Measurements from ENCODE around the gene IGSF1.

Gene IGSF1, protein sequence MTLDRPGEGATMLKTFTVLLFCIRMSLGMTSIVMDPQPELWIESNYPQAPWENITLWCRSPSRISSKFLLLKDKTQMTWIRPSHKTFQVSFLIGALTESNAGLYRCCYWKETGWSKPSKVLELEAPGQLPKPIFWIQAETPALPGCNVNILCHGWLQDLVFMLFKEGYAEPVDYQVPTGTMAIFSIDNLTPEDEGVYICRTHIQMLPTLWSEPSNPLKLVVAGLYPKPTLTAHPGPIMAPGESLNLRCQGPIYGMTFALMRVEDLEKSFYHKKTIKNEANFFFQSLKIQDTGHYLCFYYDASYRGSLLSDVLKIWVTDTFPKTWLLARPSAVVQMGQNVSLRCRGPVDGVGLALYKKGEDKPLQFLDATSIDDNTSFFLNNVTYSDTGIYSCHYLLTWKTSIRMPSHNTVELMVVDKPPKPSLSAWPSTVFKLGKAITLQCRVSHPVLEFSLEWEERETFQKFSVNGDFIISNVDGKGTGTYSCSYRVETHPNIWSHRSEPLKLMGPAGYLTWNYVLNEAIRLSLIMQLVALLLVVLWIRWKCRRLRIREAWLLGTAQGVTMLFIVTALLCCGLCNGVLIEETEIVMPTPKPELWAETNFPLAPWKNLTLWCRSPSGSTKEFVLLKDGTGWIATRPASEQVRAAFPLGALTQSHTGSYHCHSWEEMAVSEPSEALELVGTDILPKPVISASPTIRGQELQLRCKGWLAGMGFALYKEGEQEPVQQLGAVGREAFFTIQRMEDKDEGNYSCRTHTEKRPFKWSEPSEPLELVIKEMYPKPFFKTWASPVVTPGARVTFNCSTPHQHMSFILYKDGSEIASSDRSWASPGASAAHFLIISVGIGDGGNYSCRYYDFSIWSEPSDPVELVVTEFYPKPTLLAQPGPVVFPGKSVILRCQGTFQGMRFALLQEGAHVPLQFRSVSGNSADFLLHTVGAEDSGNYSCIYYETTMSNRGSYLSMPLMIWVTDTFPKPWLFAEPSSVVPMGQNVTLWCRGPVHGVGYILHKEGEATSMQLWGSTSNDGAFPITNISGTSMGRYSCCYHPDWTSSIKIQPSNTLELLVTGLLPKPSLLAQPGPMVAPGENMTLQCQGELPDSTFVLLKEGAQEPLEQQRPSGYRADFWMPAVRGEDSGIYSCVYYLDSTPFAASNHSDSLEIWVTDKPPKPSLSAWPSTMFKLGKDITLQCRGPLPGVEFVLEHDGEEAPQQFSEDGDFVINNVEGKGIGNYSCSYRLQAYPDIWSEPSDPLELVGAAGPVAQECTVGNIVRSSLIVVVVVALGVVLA (N-terminal part only)

DNA sequence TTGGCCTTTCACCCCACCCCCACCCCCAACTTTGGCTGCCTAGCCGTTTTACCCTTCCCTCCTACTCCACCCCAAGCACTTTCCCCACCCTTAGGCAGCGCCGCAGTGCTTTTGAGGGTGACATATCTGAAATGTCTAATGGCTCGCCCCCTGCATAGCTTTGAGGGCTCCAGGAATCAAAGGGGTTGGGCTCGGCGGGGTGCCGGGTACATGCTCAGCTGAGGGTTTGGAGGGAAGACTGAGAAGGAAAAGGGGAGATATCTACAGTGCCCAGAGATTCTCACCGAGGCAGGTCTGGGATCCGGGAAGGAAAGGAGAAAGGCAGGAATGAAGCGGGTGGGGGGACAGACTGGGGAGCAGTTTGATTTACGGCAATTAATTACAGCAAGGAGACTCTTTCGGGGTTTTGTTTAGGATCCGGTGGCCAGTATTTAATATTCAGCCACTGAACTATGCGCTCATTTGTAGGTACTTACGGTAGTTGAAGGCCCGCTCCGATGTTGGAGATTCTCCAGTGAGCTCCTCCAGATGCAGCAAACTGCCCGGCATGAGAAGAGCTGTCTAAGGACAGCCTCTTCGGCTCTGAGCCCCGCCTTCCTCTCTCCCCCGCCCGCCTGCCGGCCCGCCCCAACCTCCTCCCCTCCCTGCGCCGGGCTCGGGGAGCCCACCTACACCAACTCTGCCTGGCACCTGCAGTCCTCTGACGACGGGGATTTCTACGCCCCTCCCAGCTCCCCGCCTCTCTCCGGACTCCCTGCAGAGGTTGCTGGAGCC is at the start of gene IGSF1:
IGSF1 (minus strand) TSS at position 569 of the 774 bp plus-strand sequence. CDS start 2,632 bp downstream, outside the sequence.
- DNase-seq: peak in 49 of 58 donors; percentile 0 to 70 (median 26)

DNA sequence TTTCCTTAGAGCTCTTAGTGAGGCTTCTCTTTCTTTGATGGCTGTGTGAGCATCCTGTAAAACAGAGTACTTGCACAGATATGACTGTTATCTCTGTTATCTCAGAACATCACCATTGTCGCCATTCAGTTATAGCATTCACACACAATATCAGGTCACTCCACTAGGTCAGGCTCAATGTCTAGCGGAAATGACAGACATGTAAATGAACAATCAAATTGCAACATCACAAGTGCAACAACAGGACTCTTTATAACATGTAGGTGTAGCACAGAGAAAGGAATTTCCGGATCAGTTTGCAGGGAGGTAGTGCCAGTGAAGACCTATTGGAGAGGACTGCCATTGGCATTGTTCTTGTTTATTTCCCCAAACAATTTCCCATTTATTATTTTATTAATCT is 43.2 kb upstream of the IGSF1 start:
- no peak for DNase-seq

DNA sequence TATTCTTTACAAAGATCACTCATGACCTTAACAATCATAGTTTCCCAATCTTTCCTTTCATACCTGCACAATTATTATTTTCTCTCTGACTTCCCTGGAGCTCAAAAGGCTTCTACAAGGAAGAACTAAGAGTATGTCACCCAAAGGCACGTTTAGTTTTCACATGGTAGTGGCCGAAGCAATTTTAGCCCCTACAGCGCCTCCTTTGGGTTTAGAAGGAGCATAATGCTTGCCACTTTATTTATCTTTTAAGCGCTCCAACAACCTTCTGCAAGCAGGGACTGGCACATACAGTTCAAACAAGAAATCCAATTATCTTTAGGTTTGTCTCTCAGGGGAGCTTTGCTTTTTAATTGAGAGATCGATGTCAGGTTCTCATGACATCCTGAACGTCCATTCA is 42.0 kb upstream of the IGSF1 start:
- no peak for DNase-seq

DNA sequence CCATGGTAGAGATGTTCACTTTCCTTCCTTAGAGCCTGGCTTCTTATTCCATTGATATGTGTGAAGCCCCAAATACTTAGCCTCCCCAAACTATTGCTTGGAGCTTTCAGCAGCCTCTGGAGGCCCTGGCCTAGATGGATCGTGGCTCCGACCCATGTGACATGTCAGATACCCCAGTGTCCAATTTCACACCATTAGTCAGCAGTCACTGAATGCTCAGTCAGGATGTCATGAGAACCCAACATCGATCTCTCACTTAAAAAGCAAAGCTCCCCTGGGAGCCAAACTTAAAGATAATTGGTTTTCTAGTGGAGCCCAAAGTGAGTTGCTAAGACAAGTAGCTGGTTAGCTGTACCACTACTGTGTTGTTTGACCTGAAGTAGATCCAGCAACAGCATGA is 41.6 kb upstream of the IGSF1 start:
- DNase-seq: no peak

DNA sequence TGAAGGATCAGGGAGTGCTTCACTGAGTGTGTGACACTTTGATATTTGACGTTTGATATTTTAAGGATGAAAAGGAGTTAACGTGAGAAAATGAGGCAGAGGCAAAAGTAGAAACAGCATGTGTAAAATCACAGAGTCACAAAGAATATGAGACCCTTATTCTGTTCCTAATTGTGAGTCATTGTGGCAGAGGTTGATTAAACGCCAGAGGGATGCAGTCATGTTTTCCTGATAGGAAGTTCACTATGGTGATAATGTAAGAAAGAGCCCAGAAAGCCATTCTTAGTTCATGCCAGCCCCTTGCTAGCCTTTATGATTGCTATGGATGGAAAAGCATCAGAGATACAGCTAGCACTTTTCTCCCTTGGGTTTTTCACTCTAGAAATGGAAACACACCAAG is 33.5 kb upstream of the IGSF1 start:
- DNase-seq: no peak

DNA sequence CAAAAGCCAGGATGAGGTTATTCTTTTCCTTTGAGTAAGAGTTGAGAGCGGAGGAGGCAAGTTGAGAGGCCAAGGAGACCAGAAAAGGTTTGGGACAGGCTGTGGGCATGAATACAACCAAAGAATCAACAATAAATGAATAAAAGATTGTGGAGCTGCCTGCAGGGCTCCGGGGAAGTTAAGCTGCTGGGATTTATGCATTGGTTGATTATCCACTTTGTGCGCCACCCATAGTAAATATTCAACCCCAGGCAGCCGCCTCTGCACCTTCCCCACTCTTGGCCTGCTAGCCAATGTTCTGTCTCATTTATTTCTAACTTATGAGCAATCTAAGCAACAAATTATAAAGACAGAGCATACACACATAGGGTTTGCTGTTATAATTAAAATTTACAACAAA is 28.2 kb upstream of the IGSF1 start:
- no peak for DNase-seq

DNA sequence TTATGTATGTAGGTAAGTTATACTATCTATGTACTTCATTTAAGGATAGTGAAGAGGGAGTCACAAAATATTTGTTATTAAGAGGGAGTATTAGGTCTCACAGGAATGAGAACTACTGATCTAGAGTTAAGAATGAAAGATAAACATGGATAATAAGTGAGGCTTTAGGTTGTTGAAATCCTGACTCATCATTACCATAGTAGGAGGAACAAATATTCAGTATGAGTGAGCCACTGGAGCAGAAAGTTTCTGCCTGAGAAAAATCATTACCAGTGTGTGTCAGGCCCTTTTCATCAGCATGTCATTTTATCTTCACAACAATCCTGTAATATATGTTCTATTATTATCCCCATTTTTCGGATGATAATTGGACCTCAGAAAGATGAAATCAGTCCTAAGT is 27.2 kb upstream of the IGSF1 start:
- no peak for DNase-seq

DNA sequence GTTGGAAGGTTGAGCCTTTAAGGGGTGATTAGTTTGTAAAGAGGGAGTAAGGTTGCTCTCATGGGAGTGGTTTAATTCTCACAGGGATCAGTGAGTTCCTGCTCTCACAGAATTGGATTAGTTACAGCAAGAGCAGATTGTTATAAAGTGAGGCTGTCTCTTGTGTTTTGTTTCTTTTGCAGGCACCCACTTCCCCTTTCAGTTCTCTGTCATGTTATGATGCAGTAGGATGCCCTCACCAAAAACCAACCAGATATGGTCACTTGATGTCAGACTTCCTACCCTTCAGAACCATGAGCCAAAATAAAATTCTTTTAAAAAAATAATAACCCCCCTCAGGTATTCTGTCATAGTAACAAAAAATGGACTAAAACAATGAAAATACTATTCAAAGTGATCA is 19.9 kb upstream of the IGSF1 start:
- DNase-seq: no peak

DNA sequence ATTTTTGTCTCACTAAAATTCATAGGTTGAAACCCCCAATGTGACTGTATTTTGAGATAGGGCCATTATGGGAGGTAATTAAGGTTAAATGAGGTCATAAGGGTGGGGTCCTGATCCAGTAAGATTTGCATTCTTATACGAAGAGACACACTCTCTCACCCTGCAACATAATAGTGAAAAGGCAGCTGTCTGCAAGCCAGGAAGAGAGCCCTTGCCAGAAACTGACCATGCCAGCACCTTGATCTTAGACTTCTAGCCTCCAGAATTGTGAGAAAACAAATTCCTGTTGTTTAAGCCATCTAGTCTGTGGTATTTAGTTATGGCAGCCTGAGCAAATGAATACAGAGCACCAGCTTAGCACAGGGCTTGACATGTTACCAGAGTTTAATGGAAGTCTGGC is 17.5 kb upstream of the IGSF1 start:
- DNase-seq: no peak

DNA sequence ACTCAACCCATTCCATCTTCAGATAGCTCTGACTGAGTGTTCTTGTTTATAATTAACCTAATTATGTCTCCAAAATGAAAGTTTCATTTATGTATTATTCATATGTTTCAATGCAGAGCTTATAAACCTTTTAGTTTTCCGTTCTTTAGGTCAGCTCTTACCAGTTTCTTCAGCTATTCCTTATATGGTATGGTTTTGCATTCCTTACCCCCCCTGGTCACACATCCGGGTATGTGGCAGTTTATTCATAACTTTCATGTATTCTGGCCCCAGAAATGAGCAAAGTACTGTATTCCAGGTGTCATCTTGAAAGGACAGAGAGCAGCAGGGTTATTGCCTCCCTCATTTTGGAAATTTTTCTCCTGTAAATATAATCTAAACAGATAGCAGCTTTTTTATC is 16.8 kb upstream of the IGSF1 start:
- no peak for DNase-seq

DNA sequence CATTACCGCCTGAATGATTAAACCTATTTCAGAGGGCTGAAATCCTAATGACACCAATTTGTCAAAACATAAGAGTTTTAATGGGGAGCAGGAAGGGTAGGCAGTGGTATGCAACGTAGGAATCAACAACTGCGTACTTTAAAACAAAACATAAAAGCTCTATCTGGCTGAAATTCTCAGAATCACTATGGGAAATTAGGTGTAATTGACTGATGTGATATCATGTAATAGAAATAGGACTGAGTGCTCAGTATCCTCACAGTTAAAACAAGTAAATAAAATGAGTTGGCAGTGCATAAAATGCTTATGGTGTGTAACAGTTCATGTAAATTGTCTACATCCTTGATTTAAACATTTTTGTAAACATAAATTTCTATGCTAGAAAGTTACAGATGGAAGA is 13.6 kb upstream of the IGSF1 start:
- no peak for DNase-seq

DNA sequence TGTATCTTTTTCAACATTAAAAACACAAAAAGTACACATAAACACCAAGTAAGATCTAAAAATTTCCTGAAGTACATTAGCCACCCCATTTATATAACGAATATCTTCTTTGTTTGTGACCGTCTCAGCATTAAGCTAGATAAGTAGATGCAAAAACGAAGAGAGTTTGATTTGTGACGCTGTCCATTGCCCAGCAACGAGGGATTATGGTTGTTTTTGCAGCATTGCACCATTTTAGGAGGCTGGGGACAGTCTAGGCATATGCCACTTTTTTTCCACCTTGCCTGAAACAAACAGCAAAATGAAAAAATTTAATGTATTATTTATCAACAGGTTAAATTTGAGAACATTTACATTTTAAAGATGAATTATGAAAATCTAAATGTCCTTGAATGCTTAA is 12.0 kb upstream of the IGSF1 start:
- DNase-seq: no peak

DNA sequence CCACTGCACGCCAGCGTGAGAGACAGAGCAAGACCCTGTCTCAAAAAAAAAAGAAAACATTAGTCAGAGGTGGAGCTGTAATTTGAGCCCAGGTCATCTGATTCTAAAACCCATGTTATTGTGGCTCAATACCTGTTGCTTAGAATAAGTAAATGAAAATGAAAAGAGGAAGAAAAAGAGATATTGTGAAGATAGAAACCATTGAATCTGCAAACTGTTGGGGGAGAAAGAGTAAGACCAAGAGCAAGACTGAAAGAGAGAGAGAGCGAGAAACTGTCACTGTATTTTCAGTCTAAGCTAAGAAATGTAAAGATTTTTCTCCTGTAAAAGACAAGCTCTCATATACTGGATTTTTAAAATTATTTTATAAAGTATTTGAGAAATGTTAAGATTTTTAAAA is 9.7 kb upstream of the IGSF1 start:
- DNase-seq: no peak

DNA sequence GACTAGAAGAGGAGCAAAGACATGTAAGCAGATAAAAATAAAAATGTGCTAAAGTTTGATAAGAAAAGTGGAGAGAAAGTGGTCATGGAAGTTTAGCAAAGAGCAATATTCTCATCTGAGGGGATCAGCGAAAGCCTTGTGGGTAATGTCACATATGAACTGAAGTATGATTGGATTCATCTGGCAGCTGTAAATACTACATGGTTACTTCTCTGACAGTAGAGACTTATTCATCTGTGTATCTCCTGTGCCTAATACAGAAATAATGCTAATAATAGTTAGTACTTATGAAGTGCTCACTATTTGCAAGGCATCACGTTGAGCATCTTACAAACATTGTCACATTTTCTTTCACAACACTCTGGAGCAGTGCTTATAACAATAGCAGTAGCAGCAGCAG is 8.9 kb upstream of the IGSF1 start:
- no peak for DNase-seq

DNA sequence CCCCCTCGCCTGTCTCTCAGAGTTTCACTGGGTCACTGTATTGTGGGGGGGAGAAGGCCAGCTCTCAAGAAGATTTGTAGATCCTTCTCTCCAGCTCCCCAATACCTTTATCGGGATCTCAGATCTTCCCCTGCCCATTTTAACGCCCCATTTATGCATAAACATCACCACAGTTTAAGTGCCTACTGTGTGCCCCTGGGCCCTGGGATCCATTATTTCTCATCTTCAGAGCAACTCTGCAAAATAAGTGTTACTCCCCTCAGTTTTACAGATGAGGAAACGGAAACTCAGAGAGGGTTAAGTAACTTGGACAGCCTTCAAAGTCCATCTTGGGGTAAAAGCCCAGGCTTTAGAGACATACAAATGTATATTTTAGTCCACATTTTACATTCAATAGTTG is 421 bp upstream of the IGSF1 start:
- no peak for DNase-seq

DNA sequence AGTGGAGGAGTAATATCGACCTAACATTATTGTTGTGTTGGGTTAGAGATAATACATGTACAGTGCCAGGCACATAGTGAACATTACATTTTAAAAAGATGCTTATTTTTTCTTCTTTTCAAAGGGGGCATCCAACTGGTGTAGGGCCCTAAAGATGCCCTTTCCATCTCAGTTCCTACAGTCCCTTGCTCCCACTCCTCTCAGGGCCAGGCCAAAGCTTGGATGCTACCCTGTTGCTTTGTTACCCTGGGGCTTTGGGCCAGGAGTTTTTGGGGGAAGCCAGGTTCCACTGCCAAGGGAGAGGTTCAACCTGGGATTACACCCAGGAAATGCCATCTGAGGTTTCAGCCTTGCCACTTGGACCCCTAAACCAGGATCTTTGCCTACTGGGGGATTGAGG is 918 bp downstream of the IGSF1 start:
- peak in 2 of 58 donors; percentile 0 to 9 for DNase-seq

DNA sequence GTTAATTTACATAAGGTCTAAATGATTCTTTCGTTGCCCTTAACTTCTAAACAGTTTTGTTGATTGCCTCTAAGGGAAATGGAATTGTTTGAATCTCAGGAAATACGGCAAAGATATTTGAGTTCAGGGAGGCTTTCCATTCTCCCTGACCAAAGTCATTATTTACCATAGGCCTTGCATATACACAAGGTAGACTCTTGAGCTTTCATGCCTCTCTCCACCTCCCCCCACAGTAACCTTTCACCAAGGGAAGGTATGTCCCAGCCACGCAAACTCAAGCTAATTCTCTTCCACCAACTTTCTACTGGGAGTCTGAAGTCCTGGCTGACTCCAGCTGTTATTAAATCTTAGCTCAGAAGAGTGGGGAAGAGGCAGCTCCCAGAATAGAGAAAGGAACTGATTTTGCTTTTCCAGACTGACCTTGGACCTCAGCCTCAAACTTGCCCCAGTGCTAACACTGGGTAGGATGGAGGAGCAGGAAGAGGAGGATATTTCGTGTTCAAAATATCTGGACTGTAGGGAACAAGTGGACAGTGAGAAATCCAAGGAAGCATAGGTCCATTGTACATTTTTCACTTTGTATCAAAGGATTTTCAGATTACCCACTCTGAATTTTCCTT is 1.4 kb downstream of the IGSF1 start:
- no peak for DNase-seq

DNA sequence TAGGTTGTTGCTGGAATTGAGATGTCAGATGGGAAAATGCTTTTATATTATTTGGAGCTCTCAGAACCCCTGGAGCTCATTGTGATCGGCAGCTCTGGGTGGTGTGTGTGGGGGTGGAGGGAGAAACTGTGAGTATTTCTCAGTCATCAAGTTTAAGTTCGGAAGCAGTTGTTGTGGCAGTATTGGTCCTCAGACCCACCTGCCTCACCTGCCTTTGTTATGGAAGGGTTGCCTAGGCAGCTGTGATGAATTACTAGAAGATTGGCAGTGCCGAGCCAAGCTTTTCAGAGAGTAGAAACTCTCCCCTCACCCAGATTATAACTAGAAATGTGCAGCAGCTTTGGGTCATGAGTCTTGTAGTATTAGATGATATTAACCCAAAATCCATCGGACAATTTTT is 9.5 kb downstream of the IGSF1 start:
- no peak for DNase-seq

DNA sequence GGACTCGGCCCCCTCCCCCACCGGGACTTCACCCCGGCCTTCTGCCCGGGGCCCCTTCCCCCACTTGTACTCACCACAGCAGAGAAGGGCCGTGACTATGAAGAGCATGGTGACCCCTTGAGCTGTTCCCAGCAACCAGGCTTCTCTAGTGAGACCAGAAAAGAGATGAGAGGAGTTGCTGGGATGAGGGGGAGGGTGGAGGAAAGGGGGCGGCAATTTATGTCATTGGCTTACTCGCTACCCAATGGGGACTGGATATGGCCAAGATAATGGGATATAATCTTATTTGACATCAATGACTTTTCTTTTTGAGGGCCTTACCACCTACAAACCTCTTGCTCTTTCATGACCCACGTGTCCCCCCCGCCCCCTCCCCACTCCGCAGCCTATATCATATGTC is 9.9 kb downstream of the IGSF1 start:
- no peak for DNase-seq

DNA sequence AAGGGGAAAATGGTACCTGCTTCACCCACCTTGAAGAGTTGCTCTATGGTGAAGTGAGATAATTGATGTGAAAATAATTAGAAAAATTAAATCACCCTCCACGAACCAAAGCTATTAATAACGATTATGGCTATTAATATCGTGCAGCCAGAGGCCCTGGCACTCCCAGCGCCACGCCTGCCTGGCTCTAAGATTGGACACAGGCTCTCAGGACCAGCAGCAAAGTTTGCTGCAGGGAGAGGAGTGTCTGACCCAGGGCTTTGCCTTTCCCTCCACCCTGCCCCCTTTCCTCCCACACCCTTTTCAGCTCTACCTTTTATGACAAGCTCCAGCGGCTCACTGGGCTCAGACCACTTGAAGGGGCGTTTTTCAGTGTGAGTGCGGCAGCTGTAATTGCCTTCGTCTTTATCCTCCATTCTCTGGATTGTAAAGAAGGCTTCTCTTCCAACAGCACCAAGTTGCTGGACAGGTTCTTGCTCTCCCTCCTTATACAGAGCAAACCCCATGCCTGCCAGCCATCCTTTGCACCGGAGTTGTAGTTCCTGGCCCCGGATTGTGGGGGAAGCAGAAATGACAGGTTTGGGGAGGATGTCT is 11.5 kb downstream of the IGSF1 start:
- no peak for DNase-seq
